Measurements from ENCODE around the gene NAALADL2.

Gene NAALADL2

DNA sequence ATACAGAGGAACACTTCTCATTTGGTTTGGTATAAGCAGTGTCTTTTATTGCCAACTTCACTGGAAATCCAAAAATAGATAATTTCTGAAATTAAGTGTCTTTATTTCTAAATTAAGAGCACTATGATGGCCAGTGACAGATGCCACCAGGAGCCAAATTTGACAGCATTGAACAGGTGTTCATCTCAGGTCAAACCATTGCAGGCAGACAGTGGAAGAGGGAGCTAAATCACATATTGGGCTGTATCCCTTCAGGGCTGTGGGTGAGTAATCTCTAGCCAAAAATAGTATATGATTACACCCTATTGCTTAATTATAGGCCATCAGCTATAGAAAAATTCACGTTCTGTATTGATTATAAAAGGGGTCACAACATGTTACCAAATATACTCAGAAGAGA, 457.7 kb downstream of the NAALADL2 start:
- Histone ChIP-seq H2AFZ (ENCODE audit: insufficient read depth, low read length, poor library complexity) (no peak overlapping the region), H4K91ac (ENCODE audit: low read depth, low read length) (no peak overlapping the region), H2BK120ac (ENCODE audit: insufficient read depth, low read length, poor library complexity) (no peak overlapping the region), H3K4me3 (ENCODE audit: low read depth, low read length) (no peak overlapping the region), H3K4me2 (ENCODE audit: low read length) (no peak overlapping the region), H4K12ac (ENCODE audit: low read depth, low read length) (no peak overlapping the region), H2AK5ac (ENCODE audit: low read length) (no peak overlapping the region), H2BK12ac (ENCODE audit: low read length) (no peak overlapping the region), H3K79me1 (ENCODE audit: low read length) (no peaks in the 10 kb centered on the region), H3K4ac (ENCODE audit: low read depth, low read length) (no peak overlapping the region), H3K4me1 (ENCODE audit: control insufficient read depth in 1 of 2, insufficient read depth in 2 of 2, low read length in 2 of 2) (no peaks in the 10 kb centered on the region), H3K14ac (ENCODE audit: low read length) (no peak overlapping the region), H4K8ac (ENCODE audit: low read depth, low read length) (no peak overlapping the region), H3K27me3 (ENCODE audit: insufficient read depth, low read length) (no peaks in the 10 kb centered on the region), H3K27ac (ENCODE audit: low read depth, low read length) (no peak overlapping the region), H3K18ac (ENCODE audit: low read length) (no peak overlapping the region), H3K36me3 (ENCODE audit: control insufficient read depth in 1 of 2, insufficient read depth in 2 of 2, low read length in 2 of 2) (no peaks in the 10 kb centered on the region), H3K9ac (ENCODE audit: low read length) (no peak overlapping the region), H3K79me2 (ENCODE audit: control insufficient read depth, insufficient read depth, low read length, poor library complexity) (no peaks in the 10 kb centered on the region), H2BK5ac (ENCODE audit: low read depth, low read length, poor library complexity) (no peak overlapping the region), H3K9me3 (ENCODE audit: insufficient read depth, low read depth, low read length) (no peaks in the 10 kb centered on the region), H3K23ac (ENCODE audit: low read length) (no peak overlapping the region)
- no peak for DNase-seq
- WGBS (ENCODE audit: extremely low coverage, insufficient coverage, insufficient read length): no CpG with 5 or more reads among the region's 1 CpG

DNA sequence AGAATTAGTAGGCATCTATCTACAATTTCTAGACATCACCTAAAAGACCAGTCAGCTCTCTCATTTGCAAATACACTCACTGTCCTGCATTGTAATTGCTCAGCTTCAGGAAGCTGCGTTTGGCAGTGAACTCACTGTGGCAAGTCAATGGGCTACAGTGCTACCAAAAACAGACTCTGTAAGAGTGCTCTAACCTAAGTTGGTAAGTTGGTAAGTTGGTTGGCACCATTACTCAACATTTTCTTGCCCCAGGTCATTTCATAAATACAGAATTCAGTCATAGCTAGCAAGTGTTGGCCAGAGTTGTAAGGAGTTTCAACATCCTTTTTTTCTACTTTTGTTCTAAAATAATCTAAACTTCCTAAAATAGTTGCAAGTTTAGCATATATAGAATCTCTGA, 466.3 kb downstream of the NAALADL2 start:
- no CpG with 5 or more reads among the region's 1 CpG for WGBS (ENCODE audit: extremely low coverage, insufficient coverage, insufficient read length)

DNA sequence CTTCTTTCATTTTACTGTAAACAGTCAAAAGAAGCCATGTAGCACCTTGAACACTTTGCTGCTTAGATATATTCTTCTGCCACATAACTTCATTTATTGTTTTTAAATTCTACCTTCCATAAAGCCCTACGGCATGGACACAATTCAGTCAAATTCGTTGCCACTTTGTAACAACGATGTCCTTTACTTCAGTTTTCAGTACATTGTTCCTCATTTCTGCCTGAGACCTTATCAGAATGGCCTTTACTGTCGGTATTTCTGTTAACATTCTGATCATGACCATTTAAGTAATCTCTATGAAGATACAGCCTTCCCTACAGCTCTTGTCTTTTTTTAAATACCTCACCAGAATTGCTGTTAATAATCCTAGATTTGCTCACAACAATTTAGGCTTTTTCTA, 466.9 kb downstream of the NAALADL2 start:
- no peaks in the 10 kb centered on the region for H3K79me1 ChIP-seq (ENCODE audit: low read length)
- no peak overlapping the region for H3K4ac ChIP-seq (ENCODE audit: low read depth, low read length)
- no peaks in the 10 kb centered on the region for H3K27me3 ChIP-seq (ENCODE audit: insufficient read depth, low read length)
- H3K4me2 ChIP-seq (ENCODE audit: low read length): no peak overlapping the region
- no peak overlapping the region for H2AK5ac ChIP-seq (ENCODE audit: low read length)
- H3K9ac ChIP-seq (ENCODE audit: low read length): no peak overlapping the region
- no peak overlapping the region for H2BK120ac ChIP-seq (ENCODE audit: insufficient read depth, low read length, poor library complexity)
- no peak overlapping the region for H3K18ac ChIP-seq (ENCODE audit: low read length)
- H2AFZ ChIP-seq (ENCODE audit: insufficient read depth, low read length, poor library complexity): no peak overlapping the region
- H3K4me1 ChIP-seq (ENCODE audit: control insufficient read depth in 1 of 2, insufficient read depth in 2 of 2, low read length in 2 of 2): no peaks in the 10 kb centered on the region
- H3K79me2 ChIP-seq (ENCODE audit: control insufficient read depth, insufficient read depth, low read length, poor library complexity): no peaks in the 10 kb centered on the region
- no peak overlapping the region for H3K27ac ChIP-seq (ENCODE audit: low read depth, low read length)
- no peak overlapping the region for H4K12ac ChIP-seq (ENCODE audit: low read depth, low read length)
- DNase-seq: no peak
- H4K8ac ChIP-seq (ENCODE audit: low read depth, low read length): no peak overlapping the region
- no peak overlapping the region for H3K23ac ChIP-seq (ENCODE audit: low read length)
- no peaks in the 10 kb centered on the region for H3K36me3 ChIP-seq (ENCODE audit: control insufficient read depth in 1 of 2, insufficient read depth in 2 of 2, low read length in 2 of 2)
- no peak overlapping the region for H2BK5ac ChIP-seq (ENCODE audit: low read depth, low read length, poor library complexity)
- no peak overlapping the region for H3K14ac ChIP-seq (ENCODE audit: low read length)
- no CpG with 5 or more reads among the region's 4 CpGs for WGBS (ENCODE audit: extremely low coverage, insufficient coverage, insufficient read length)
- H3K4me3 ChIP-seq (ENCODE audit: low read depth, low read length): no peak overlapping the region
- no peak overlapping the region for H2BK12ac ChIP-seq (ENCODE audit: low read length)
- no peak overlapping the region for H4K91ac ChIP-seq (ENCODE audit: low read depth, low read length)
- no peaks in the 10 kb centered on the region for H3K9me3 ChIP-seq (ENCODE audit: insufficient read depth, low read depth, low read length)

More for the DNA sequence above, 466.3 kb downstream of the NAALADL2 start:
- DNase-seq: no peak
- H3K14ac ChIP-seq (ENCODE audit: low read length): no peak overlapping the region
- H3K23ac ChIP-seq (ENCODE audit: low read length): no peak overlapping the region
- H3K27me3 ChIP-seq (ENCODE audit: insufficient read depth, low read length): no peaks in the 10 kb centered on the region
- H3K79me1 ChIP-seq (ENCODE audit: low read length): no peaks in the 10 kb centered on the region
- no peaks in the 10 kb centered on the region for H3K9me3 ChIP-seq (ENCODE audit: insufficient read depth, low read depth, low read length)
- no peak overlapping the region for H4K91ac ChIP-seq (ENCODE audit: low read depth, low read length)
- H2AK5ac ChIP-seq (ENCODE audit: low read length): no peak overlapping the region
- H3K9ac ChIP-seq (ENCODE audit: low read length): no peak overlapping the region
- no peak overlapping the region for H2AFZ ChIP-seq (ENCODE audit: insufficient read depth, low read length, poor library complexity)
- H3K18ac ChIP-seq (ENCODE audit: low read length): no peak overlapping the region
- no peak overlapping the region for H3K4me3 ChIP-seq (ENCODE audit: low read depth, low read length)
- no peak overlapping the region for H2BK12ac ChIP-seq (ENCODE audit: low read length)
- no peak overlapping the region for H3K4me2 ChIP-seq (ENCODE audit: low read length)
- no peak overlapping the region for H2BK5ac ChIP-seq (ENCODE audit: low read depth, low read length, poor library complexity)
- no peak overlapping the region for H2BK120ac ChIP-seq (ENCODE audit: insufficient read depth, low read length, poor library complexity)
- no peak overlapping the region for H4K12ac ChIP-seq (ENCODE audit: low read depth, low read length)
- H3K4ac ChIP-seq (ENCODE audit: low read depth, low read length): no peak overlapping the region
- H3K79me2 ChIP-seq (ENCODE audit: control insufficient read depth, insufficient read depth, low read length, poor library complexity): no peaks in the 10 kb centered on the region
- no peak overlapping the region for H3K27ac ChIP-seq (ENCODE audit: low read depth, low read length)
- no peaks in the 10 kb centered on the region for H3K36me3 ChIP-seq (ENCODE audit: control insufficient read depth in 1 of 2, insufficient read depth in 2 of 2, low read length in 2 of 2)
- H4K8ac ChIP-seq (ENCODE audit: low read depth, low read length): no peak overlapping the region
- H3K4me1 ChIP-seq (ENCODE audit: control insufficient read depth in 1 of 2, insufficient read depth in 2 of 2, low read length in 2 of 2): no peaks in the 10 kb centered on the region

DNA sequence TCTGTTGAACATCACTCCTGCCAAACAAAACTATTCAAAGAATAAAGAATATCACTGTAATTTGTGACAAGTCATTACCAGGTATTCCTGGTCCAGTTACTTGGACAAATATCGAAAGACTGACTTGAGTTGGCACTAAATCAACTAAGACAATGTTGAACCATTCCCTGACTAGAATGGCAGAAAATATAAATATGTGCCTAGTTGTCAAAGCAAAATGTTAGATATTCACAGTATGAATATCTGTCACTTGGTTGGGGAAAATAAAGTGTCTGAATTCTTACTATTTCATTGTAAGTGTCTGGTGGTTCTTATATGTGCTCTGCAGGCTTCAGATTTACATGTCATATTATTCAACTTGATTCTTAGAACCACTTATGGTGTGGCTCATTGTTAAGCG, 470.2 kb downstream of the NAALADL2 start:
- Histone ChIP-seq H3K27me3 (ENCODE audit: insufficient read depth, low read length) (no peaks in the 10 kb centered on the region), H4K12ac (ENCODE audit: low read depth, low read length) (no peak overlapping the region), H2BK5ac (ENCODE audit: low read depth, low read length, poor library complexity) (no peak overlapping the region), H2AK5ac (ENCODE audit: low read length) (no peak overlapping the region), H3K36me3 (ENCODE audit: control insufficient read depth in 1 of 2, insufficient read depth in 2 of 2, low read length in 2 of 2) (no peaks in the 10 kb centered on the region), H2AFZ (ENCODE audit: insufficient read depth, low read length, poor library complexity) (no peak overlapping the region), H2BK12ac (ENCODE audit: low read length) (no peak overlapping the region), H3K79me1 (ENCODE audit: low read length) (no peaks in the 10 kb centered on the region), H3K9ac (ENCODE audit: low read length) (no peak overlapping the region), H3K4ac (ENCODE audit: low read depth, low read length) (no peak overlapping the region), H2BK120ac (ENCODE audit: insufficient read depth, low read length, poor library complexity) (no peak overlapping the region), H3K4me2 (ENCODE audit: low read length) (no peak overlapping the region), H3K27ac (ENCODE audit: low read depth, low read length) (no peak overlapping the region), H3K4me1 (ENCODE audit: control insufficient read depth in 1 of 2, insufficient read depth in 2 of 2, low read length in 2 of 2) (no peaks in the 10 kb centered on the region), H4K91ac (ENCODE audit: low read depth, low read length) (no peak overlapping the region), H4K8ac (ENCODE audit: low read depth, low read length) (no peak overlapping the region), H3K4me3 (ENCODE audit: low read depth, low read length) (no peak overlapping the region), H3K23ac (ENCODE audit: low read length) (no peak overlapping the region), H3K79me2 (ENCODE audit: control insufficient read depth, insufficient read depth, low read length, poor library complexity) (no peaks in the 10 kb centered on the region), H3K18ac (ENCODE audit: low read length) (no peak overlapping the region), H3K14ac (ENCODE audit: low read length) (no peak overlapping the region), H3K9me3 (ENCODE audit: insufficient read depth, low read depth, low read length) (no peaks in the 10 kb centered on the region)
- no peak for DNase-seq
- WGBS (ENCODE audit: extremely low coverage, insufficient coverage, insufficient read length): no CpG with 5 or more reads among the region's 2 CpGs

All from trophoblast cell (in vitro differentiated cells and primary cell).